T47D (cell line): ENCODE measurements around the gene RTN3.
"Not testable (repeated sequence)": the region's sequence is repeated elsewhere in the genome, so short reads cannot be mapped to it uniquely, and the experiment has no call there.

ENCODE experiments used
- DNase-seq, 2 experiments: peaks; one replicate each; pipeline versions ENCODE4 v3.0.0 to v3.0.0-alpha.2; 2011 to 2012; ENCODE audit warnings: low read depth in 1 of 2, low spot score in 1 of 2
- JUND ChIP-seq: IDR thresholded peaks from 2 replicates; pipeline ENCODE4 v1.6.1; 2012; ENCODE audit warnings: low read depth
- in situ Hi-C: cut with HindIII; loops from 2 replicates; pipeline ENCODE4 v1.10.0; 2016; ENCODE audit warnings: low sequenced_read_pairs, low pct_unique_long_range_greater_than_20kb

Gene RTN3

DNA sequence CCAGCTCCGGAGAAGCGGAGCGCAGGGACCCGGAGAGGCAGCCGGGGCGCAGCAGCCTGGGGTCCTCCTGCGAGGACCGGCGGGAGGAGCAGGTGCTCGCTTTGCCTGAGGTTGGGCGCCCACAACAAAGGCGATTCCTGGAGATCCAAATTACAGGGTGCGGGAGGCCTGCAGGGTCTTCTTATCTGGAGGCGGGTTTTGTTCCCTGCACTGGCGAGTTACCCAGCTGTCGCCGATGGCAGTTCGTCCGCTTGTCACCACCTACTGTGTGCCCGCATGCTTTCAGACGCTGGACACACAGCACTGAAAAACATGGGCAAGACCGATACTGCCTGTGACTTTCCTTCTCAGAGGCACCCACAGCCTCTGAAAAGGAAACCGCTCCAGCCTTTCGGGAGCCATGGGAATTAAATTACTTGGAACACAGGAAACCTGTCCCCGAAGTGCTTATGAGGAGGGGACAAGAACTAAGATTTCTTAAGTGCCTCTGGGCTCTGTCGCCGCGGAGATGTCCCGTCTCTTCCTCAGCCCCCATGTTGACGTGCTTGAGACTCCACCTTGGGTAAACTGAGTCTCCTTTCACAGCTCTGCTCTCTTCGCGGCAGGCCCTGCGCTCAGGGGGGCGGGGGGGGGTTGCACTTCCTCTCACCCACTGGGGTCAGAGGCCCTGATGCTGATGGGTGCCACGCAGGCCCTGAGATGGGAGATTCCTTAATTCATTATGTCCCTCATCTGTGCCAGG is 88.6 kb downstream of the RTN3 start:
- no peak for DNase-seq
- TF ChIP-seq JUND, result no peak
- in situ Hi-C loops, result no loop called here

- no peak for TF ChIP-seq JUND
- no peak for DNase-seq
- in situ Hi-C loops, result no loop called here
Observed at GRCh38 chr11:63770763-63771162, 89.5 kb downstream of the RTN3 start.

GRCh38 chr11:63771741-63772318 is 90.5 kb downstream of the RTN3 start:
- in situ Hi-C loops, result not testable (repeated sequence)
- peak in 1 of 2 experiments; percentile 76 for DNase-seq

DNA sequence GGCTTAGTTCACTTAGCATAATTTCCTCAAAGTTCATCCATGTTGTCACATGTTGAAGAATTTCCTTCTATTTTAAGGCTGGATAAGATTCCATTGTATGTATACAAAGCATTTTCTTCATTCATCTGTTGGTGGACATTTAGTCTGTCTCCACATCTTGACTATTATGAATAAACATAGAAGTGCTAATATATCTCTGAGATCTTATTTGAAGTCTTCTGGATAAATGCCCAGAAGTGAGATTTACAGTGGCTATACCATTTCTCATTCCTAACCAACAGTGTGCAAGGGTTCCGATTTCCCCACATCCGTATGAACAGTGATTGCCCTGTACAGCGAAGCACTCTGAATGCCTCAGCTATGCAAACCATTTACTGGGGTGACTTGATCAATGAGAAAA is 93.9 kb downstream of the RTN3 start:
- peak in 1 of 2 experiments; percentile 39 for DNase-seq
- TF ChIP-seq JUND, result no peak
- in situ Hi-C loops, result no loop called here

DNA sequence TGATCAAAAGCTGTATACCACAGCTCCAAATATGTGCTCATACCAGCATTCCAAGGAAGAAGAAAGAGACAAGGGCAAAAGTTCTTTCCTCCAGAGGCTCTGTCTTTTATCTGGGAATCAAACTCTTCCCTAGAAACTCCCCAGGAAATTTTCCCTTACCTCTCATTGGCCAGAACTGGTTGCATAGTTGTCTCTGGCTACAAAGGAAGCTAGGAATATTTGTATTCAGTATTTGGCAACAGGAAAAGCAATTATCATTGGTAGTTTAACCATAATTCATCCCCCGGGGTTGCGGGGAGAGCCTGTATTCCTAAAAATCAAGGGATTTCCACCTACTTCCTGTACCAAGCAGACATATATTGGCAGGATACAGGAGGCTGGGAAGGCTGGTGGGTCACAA is 97.7 kb downstream of the RTN3 start:
- peak in 1 of 2 experiments; percentile 77 for DNase-seq

DNA sequence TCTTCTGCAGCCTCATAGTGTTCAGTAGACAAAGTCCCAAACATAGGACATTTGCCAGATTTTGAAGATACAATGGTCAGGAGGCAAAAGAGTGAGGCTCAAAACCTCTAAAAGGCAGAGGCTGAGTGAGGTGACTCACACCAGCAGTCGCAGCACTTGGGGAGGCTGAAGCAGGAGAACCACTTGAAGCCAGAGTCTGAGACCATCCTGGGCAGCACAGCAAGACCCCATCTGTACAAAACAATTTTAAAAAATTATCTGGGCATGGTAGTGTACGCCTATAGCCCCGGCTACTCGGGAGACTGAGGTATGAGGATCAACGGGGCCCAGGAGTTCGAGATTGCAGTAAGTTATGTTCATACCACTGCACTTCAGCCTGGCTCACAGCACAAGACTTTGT is 101.4 kb downstream of the RTN3 start:
- in situ Hi-C loops, result no loop called here
- no peak for TF ChIP-seq JUND

More for the DNA sequence above, 97.7 kb downstream of the RTN3 start:
- TF ChIP-seq JUND, result no peak
- in situ Hi-C loops, result no loop called here

DNA sequence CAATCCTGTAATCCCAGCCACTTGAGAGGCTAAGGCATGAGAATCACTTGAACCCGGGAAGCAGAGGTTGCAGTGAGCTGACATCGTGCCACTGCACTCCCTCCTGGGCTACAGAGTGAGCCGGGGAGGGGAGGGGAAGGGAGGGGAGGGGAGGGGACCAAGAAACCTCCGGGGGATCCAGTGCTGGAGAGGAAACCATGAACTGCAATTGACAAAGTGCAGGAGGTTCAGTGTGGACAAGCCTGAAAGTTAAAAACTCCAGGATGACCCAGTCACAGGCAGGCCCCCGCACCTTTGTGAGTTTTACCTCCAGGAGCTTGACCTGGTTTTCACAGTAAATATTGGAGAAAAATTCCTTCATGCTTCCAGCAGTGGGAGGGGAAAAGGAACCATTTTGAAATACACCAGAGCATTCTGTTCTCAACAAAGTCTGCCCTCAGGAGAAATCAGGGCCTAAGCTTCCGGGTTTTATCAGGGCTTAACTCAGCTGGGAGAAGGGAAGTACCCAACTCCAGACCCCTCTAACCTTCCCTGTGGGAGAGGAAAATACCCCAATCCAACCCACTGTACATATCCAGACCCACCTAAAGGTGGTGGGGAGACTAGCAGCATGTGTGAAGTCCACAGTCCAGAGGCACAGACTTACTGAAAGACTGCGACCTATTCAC is 102.8 kb downstream of the RTN3 start:
- TF ChIP-seq JUND, result no peak
- peak in 1 of 2 experiments; percentile 42 for DNase-seq
- in situ Hi-C loops, result no loop called here

More for the DNA sequence above, 101.4 kb downstream of the RTN3 start:
- no peak for DNase-seq

DNA sequence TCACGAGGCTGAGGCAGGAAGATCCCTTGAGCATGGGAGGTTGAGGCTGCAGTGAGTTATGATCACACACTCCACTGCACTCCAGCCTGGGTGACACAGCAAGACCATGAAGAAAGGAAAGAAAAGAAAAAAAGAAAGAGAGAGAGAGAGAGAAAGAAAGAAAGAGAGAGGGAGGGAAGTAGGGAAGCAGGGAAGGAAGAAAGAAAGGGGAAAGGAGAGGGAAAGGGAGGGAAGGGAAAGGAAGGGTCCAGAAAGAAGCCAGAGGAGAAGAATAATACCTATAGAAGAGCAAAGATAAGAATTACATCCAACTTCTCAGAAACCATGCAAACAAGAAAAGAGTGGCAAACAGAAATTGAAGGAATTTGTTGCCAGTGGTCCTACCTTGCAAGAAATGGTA is 104.5 kb downstream of the RTN3 start:
- no peak for DNase-seq
- in situ Hi-C loops, result no loop called here
- TF ChIP-seq JUND, result no peak

DNA sequence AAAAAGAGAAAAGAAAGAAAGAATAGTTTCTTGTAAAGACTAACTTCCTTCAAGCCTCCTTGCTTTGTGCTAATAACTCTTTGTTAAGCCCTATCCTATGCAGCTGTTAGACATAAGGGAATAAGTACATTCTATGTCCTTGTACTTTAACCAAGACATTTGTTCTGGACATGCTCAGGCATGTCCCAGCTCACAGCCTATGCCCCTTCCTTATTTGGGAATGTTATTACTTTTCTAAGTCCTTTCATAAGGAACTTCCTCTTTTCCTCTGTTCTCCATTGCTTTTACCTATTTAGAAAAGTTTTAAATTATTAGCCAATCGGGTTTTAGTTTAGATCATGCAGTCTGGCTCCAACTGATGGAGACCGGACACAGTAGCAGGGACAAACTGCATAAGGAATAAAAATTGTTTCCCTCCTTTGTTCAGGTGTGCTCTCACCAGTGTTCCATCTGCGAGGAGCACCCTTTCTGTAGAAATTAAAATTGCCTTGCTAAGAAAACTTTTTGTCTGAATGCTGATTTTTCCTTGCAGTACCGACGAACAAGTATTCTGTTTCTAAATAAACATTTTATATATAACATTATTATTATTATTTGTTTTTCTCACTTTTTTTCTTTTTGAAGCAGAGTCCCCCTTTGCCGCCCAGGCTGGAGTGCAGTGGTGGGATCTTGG is 110.3 kb downstream of the RTN3 start:
- no peak for DNase-seq
- in situ Hi-C loops, result no loop called here
- no peak for TF ChIP-seq JUND

DNA sequence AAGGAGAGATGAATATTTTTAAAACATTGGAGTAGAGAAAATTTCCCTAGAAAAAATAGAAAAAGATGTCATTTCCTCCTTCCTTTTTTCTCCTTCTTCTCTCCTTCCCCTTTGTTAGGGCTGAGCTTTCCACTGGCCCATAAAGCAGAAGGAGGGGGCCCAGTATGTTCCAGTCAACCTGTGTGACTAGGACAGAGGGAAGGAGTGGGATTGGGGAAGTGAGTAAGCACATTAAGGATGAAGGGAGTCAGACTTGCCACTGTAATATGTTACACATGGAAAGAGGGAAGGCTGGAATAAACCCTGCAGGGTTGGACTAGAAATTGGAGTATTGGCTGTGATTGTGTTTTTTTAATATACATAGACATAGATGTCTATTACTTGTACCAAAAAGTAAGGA is 111.9 kb downstream of the RTN3 start:
- TF ChIP-seq JUND, result no peak
- DNase-seq, result no peak
- in situ Hi-C loops, result no loop called here

- no peak for DNase-seq
- in situ Hi-C loops, result no loop called here
- TF ChIP-seq JUND, result no peak
Observed at GRCh38 chr11:63795066-63795465, 113.8 kb downstream of the RTN3 start.

- in situ Hi-C loops, result no loop called here
- TF ChIP-seq JUND, result no peak
- no peak for DNase-seq
Observed at GRCh38 chr11:63800921-63801320, 119.6 kb downstream of the RTN3 start.

DNA sequence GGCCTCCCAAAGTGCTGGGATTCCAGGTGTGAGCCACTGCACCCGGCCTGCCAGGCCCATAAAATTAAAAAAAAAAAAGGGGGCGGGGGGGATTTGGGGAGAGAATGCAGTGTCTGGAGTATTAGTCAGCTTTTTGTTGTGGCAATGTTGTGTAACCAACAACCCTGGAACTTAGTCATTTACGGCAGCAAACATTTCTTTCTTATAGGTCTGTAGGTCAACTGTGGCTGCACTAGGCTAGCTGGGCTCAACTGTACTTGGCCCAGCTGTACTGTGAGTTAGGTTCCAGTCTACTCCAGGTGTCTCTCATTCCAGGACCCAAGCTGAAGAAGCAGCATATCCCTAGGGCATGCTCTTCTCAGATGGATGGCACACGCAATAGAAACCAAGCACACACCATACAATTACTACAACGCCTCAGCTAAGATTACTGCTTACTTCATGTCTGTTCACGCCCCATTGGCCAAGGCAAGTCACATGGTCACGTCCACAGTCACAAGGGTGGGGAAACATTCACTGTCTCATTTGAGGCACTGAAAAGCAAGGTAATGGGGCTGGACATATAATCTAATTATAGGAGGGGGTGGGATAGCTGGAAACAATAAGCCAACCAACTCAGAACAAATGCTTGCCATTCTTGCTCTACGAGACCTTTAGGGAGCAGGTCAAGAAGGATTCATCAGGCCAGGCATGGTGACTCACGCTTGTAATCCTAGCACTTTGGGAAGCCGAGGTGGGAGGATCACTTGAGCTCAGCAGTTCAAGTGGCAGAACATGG is 121.5 kb downstream of the RTN3 start:
- DNase-seq, result no peak
- in situ Hi-C loops, result no loop called here
- TF ChIP-seq JUND, result no peak
